Measurements from ENCODE around the gene CHMP2A.
"Not testable (repeated sequence)": the region's sequence is repeated elsewhere in the genome, so short reads cannot be mapped to it uniquely, and the experiment has no call there.

CHMP2A gene

DNA sequence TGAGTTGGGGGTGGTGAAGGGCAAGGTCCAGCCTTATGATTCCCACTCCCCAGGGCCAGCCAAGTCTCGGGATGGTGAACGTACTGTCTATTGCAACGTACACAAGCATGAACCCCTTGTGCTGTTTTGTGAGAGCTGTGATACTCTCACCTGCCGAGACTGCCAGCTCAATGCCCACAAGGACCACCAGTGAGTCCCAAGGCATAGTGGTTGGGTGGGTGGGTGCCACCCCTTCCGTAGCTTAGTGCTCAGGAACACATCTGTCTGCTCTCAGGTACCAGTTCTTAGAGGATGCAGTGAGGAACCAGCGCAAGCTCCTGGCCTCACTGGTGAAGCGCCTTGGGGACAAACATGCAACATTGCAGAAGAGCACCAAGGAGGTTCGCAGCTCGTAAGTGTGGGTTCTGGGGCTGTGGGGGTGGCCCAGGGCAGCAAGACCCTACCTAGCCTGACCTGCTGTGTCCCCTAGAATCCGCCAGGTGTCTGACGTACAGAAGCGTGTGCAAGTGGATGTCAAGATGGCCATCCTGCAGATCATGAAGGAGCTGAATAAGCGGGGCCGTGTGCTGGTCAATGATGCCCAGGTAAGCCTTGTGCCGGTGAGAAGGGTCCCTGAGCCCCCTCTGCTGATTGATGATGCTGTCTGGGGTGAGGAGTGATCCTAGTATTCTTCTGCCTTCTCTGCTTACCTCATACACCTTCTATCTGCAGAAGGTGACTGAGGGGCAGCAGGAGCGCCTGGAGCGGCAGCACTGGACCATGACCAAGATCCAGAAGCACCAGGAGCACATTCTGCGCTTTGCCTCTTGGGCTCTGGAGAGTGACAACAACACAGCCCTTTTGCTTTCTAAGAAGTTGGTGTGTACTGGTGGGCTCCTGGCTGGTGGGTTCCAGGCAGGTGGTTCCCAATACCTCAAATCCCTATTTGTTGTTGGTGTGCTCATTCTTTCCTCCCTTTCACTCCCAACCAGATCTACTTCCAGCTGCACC, 7.3 kb downstream of the CHMP2A start:
- DNase-seq (ENCODE audit: low read depth) = no peak
- H3K4me3 ChIP-seq (ENCODE audit: low read depth, low read length) = no peak overlapping the region

DNA sequence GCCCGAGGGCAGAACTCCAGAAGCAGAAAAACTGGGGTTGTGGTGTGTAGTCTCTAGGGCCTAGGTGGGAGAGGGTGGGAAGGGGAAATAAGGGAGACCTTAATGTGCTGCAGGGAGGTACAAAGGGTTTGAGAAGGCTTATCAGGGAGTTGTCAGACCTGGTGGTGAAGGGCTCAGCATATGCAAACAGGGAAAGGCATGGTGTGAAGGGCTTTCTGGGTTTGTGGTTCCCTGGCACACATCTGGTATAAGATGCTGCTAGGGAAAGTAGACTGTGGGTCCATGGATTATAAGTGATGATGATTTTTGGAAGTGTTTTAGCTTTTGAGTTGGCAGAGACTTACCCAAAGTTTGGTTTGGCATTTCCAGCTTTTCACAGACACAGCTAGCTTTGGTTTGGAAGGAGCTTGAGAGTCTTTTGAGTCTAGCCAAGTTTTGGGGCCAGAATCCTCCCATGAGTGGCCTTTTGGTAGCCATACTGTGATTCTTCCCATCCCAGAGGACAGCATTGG, 8.8 kb downstream of the CHMP2A start:
- TF ChIP-seq, protein P1, sequence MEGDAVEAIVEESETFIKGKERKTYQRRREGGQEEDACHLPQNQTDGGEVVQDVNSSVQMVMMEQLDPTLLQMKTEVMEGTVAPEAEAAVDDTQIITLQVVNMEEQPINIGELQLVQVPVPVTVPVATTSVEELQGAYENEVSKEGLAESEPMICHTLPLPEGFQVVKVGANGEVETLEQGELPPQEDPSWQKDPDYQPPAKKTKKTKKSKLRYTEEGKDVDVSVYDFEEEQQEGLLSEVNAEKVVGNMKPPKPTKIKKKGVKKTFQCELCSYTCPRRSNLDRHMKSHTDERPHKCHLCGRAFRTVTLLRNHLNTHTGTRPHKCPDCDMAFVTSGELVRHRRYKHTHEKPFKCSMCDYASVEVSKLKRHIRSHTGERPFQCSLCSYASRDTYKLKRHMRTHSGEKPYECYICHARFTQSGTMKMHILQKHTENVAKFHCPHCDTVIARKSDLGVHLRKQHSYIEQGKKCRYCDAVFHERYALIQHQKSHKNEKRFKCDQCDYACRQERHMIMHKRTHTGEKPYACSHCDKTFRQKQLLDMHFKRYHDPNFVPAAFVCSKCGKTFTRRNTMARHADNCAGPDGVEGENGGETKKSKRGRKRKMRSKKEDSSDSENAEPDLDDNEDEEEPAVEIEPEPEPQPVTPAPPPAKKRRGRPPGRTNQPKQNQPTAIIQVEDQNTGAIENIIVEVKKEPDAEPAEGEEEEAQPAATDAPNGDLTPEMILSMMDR (IDR thresholded peaks at IDR 0.05; ENCODE audit: low read depth, low read length, missing control alignments) = no peak

More for the DNA sequence above, 7.3 kb downstream of the CHMP2A start:
- TF ChIP-seq, protein P1 (IDR thresholded peaks at IDR 0.05; ENCODE audit: low read depth, low read length, missing control alignments) = no peak

DNA sequence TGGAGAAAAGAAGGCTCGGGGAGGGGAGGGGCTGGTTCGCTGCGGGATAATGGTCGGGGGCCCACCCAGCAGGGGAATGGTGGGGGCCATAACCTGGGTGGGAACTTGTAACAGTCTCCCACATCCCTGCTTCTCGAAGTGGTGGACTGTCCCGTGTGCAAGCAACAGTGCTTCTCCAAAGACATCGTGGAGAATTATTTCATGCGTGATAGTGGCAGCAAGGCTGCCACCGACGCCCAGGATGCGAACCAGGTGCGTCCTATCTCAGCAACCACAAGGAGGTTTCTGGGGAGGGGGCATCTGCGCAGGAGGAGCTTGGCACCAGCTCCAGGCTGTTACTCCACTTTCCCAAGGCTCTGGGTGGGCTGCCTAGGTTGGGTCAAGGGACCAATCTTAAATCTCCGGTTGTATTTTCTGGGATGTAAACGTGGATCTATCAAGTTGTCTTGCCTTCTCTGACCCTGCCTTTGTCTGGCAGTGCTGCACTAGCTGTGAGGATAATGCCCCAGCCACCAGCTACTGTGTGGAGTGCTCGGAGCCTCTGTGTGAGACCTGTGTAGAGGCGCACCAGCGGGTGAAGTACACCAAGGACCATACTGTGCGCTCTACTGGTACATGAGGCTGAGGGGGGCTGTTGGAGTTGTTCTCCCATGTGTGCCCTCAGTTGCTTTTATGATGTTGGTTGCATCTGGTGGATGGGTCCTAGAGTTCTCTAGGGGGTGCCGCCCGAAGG, 9.5 kb downstream of the CHMP2A start:
- no peak for DNase-seq (ENCODE audit: low read depth)
- TF ChIP-seq, protein P1 (IDR thresholded peaks at IDR 0.05; ENCODE audit: low read depth, low read length, missing control alignments) = no peak
- peak overlapping the region; percentile 98 for H3K4me3 ChIP-seq (ENCODE audit: low read depth, low read length)

More for the DNA sequence above, 8.8 kb downstream of the CHMP2A start:
- H3K4me3 ChIP-seq (ENCODE audit: low read depth, low read length) = peak overlapping the region; percentile 98
- DNase-seq (ENCODE audit: low read depth) = no peak

DNA sequence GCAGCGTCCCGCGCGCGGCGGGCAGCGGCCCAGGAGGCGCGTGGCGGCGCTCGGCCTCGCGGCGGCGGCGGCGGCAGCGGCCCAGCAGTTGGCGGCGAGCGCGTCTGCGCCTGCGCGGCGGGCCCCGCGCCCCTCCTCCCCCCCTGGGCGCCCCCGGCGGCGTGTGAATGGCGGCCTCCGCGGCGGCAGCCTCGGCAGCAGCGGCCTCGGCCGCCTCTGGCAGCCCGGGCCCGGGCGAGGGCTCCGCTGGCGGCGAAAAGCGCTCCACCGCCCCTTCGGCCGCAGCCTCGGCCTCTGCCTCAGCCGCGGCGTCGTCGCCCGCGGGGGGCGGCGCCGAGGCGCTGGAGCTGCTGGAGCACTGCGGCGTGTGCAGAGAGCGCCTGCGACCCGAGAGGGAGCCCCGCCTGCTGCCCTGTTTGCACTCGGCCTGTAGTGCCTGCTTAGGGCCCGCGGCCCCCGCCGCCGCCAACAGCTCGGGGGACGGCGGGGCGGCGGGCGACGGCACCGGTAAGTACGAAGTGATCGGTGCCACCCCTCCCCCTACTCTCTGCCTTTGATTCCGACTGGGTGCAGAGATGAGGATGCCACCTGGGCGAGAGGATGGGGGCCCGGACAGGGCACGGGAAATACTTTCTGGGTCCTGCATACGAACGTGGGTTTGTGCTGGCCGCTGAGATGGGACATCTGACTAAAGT, 10.2 kb downstream of the CHMP2A start:
- TF ChIP-seq, protein P1 (IDR thresholded peaks at IDR 0.05; ENCODE audit: low read depth, low read length, missing control alignments) = no peak
- no peak for DNase-seq (ENCODE audit: low read depth)
- H3K4me3 ChIP-seq (ENCODE audit: low read depth, low read length) = peak overlapping the region; percentile 98

DNA sequence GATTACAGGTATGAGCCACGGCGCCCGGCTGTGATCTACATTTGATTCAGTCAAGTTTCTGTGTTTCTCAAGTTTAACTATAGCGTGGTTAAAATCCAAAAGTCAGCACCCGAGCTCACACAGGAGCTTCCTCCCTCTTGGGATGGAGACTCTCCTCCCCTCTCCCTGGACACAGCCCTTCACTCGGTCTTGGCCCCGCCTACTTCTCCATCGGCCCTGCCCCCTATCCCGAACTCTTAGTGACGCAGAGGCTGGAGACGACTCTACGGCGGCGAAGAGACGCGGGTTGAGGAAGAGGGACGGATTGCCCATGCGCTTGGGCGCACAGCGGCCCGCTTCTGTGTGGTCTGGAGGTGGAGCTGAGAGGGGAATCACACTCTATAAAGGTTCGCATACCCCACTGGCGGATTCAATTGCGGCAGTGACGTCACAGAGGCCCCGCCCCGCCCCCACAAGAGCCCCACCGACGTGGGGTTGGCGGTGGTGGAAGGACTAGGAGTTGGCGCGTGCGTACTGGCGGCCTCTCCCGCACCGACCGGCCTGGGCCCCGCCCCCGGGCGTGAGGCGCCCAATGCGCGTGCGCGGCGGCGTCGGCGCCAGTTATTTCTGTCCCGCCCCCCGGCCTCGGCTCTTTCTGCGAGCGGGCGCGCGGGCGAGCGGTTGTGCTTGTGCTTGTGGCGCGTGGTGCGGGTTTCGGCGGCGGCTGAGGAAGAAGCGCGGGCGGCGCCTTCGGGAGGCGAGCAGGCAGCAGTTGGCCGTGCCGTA, 10.9 kb downstream of the CHMP2A start, which contains the start of gene TRIM28:
TRIM28 (plus strand) TSS at position 239 of the 765 bp plus-strand sequence. CDS start 694 bp downstream, outside the sequence.
- H3K4me3 ChIP-seq (ENCODE audit: low read depth, low read length) = peak within 1 kb of the TSS; percentile 98
- DNase-seq (ENCODE audit: low read depth) = peak; percentile 94
- TF ChIP-seq, protein P1 (IDR thresholded peaks at IDR 0.05; ENCODE audit: low read depth, low read length, missing control alignments) = no peak

DNA sequence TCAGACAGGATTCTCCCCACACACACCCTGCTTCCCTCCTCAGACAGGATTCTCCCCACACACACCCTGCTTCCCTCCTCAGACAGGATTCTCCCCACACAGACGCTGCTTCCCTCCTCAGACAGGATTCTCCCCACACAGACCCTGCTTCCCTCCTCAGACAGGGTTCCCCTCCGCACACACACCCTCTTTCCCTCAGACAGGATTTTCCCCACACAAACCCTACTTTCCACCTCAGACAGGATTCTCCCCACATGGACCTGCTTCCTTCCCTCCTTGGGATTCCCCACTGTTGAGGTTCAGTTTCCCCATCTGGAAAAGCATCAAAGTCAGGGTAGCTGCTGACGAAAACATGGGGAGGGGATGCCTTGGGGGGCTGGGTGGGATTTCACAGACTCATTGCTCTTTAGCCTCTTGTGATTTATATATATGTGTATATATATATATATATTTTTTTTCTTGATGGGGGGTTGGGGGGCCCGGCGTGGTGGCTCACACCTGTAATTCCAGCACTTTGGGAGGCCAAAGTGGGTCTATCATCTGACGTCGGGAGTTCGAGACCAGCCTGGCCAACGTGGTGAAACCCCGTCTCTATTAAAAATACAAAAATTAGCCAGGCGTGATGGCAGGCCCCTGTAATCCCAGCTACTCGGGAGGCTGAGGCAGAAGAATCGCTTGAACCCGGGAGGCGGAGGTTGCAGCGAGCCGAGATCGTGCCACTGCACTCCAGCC, 12.1 kb downstream of the CHMP2A start:
- not testable (repeated sequence) for H3K4me3 ChIP-seq (ENCODE audit: low read depth, low read length); DNase-seq (ENCODE audit: low read depth)

DNA sequence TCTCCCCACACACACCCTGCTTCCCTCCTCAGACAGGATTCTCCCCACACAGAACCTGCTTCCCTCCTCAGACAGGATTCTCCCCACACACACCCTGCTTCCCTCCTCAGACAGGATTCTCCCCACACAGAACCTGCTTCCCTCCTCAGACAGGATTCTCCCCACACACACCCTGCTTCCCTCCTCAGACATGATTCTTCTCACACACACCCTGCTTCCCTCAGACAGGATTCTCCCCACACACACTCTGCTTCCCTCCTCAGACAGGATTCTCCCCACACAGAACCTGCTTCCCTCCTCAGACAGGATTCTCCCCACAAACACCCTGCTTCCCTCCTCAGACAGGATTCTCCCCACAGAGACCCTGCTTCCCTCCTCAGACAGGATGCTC, 15.7 kb downstream of the CHMP2A start:
- not testable (repeated sequence) for H3K4me3 ChIP-seq (ENCODE audit: low read depth, low read length); DNase-seq (ENCODE audit: low read depth)
